ENCODE data around the gene SPATA16. TPM values are rescaled to one million over a fixed set of nuclear protein-coding genes. Genes with fewer than 3 reads are reported as not detected.

Gene SPATA16
- total and polyA plus RNA-seq, 2 experiments from 2014 or later = not detected

- no peak overlapping the region for H3K4me3 Mint-ChIP-seq
- H3K27ac Mint-ChIP-seq = no peak overlapping the region
- TF ChIP-seq, protein P1, sequence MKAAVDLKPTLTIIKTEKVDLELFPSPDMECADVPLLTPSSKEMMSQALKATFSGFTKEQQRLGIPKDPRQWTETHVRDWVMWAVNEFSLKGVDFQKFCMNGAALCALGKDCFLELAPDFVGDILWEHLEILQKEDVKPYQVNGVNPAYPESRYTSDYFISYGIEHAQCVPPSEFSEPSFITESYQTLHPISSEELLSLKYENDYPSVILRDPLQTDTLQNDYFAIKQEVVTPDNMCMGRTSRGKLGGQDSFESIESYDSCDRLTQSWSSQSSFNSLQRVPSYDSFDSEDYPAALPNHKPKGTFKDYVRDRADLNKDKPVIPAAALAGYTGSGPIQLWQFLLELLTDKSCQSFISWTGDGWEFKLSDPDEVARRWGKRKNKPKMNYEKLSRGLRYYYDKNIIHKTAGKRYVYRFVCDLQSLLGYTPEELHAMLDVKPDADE (IDR thresholded peaks at IDR 0.05) = no peak
- TF ChIP-seq EZH2 (IDR thresholded peaks at IDR 0.05; ENCODE audit: low read depth, unreplicated experiment) = no peak
- no peak for TF ChIP-seq NANOG (IDR thresholded peaks at IDR 0.05; ENCODE audit: borderline replicate concordance)
- TF ChIP-seq, protein P2, sequence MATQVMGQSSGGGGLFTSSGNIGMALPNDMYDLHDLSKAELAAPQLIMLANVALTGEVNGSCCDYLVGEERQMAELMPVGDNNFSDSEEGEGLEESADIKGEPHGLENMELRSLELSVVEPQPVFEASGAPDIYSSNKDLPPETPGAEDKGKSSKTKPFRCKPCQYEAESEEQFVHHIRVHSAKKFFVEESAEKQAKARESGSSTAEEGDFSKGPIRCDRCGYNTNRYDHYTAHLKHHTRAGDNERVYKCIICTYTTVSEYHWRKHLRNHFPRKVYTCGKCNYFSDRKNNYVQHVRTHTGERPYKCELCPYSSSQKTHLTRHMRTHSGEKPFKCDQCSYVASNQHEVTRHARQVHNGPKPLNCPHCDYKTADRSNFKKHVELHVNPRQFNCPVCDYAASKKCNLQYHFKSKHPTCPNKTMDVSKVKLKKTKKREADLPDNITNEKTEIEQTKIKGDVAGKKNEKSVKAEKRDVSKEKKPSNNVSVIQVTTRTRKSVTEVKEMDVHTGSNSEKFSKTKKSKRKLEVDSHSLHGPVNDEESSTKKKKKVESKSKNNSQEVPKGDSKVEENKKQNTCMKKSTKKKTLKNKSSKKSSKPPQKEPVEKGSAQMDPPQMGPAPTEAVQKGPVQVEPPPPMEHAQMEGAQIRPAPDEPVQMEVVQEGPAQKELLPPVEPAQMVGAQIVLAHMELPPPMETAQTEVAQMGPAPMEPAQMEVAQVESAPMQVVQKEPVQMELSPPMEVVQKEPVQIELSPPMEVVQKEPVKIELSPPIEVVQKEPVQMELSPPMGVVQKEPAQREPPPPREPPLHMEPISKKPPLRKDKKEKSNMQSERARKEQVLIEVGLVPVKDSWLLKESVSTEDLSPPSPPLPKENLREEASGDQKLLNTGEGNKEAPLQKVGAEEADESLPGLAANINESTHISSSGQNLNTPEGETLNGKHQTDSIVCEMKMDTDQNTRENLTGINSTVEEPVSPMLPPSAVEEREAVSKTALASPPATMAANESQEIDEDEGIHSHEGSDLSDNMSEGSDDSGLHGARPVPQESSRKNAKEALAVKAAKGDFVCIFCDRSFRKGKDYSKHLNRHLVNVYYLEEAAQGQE (IDR thresholded peaks at IDR 0.05; ENCODE audit: unreplicated experiment) = no peak
- no peak for TF ChIP-seq POLR2AphosphoS5 (IDR thresholded peaks at IDR 0.05; ENCODE audit: low read depth)
- TF ChIP-seq, protein P3, sequence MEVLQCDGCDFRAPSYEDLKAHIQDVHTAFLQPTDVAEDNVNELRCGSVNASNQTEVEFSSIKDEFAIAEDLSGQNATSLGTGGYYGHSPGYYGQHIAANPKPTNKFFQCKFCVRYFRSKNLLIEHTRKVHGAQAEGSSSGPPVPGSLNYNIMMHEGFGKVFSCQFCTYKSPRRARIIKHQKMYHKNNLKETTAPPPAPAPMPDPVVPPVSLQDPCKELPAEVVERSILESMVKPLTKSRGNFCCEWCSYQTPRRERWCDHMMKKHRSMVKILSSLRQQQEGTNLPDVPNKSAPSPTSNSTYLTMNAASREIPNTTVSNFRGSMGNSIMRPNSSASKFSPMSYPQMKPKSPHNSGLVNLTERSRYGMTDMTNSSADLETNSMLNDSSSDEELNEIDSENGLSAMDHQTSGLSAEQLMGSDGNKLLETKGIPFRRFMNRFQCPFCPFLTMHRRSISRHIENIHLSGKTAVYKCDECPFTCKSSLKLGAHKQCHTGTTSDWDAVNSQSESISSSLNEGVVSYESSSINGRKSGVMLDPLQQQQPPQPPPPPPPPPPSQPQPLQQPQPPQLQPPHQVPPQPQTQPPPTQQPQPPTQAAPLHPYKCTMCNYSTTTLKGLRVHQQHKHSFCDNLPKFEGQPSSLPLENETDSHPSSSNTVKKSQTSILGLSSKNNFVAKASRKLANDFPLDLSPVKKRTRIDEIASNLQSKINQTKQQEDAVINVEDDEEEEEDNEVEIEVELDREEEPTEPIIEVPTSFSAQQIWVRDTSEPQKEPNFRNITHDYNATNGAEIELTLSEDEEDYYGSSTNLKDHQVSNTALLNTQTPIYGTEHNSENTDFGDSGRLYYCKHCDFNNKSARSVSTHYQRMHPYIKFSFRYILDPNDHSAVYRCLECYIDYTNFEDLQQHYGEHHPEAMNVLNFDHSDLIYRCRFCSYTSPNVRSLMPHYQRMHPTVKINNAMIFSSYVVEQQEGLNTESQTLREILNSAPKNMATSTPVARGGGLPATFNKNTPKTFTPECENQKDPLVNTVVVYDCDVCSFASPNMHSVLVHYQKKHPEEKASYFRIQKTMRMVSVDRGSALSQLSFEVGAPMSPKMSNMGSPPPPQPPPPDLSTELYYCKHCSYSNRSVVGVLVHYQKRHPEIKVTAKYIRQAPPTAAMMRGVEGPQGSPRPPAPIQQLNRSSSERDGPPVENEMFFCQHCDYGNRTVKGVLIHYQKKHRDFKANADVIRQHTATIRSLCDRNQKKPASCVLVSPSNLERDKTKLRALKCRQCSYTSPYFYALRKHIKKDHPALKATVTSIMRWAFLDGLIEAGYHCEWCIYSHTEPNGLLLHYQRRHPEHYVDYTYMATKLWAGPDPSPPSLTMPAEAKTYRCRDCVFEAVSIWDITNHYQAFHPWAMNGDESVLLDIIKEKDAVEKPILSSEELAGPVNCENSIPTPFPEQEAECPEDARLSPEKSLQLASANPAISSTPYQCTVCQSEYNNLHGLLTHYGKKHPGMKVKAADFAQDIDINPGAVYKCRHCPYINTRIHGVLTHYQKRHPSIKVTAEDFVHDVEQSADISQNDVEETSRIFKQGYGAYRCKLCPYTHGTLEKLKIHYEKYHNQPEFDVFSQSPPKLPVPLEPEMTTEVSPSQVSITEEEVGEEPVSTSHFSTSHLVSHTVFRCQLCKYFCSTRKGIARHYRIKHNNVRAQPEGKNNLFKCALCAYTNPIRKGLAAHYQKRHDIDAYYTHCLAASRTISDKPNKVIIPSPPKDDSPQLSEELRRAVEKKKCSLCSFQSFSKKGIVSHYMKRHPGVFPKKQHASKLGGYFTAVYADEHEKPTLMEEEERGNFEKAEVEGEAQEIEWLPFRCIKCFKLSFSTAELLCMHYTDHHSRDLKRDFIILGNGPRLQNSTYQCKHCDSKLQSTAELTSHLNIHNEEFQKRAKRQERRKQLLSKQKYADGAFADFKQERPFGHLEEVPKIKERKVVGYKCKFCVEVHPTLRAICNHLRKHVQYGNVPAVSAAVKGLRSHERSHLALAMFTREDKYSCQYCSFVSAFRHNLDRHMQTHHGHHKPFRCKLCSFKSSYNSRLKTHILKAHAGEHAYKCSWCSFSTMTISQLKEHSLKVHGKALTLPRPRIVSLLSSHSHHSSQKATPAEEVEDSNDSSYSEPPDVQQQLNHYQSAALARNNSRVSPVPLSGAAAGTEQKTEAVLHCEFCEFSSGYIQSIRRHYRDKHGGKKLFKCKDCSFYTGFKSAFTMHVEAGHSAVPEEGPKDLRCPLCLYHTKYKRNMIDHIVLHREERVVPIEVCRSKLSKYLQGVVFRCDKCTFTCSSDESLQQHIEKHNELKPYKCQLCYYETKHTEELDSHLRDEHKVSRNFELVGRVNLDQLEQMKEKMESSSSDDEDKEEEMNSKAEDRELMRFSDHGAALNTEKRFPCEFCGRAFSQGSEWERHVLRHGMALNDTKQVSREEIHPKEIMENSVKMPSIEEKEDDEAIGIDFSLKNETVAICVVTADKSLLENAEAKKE (CRISPR knock-in tag; IDR thresholded peaks at IDR 0.05) = no peak
- ATAC-seq (no peak), DNase-seq (ENCODE audit: low spot score) (no peak)
- peaks cover 4% of the 10 kb centered on the region; the same call in 1 of the 3 replicates for H3K36me3 Mint-ChIP-seq (ENCODE audit: low read depth)
- no peaks in the 10 kb centered on the region for H4K20me1 ChIP-seq (replicated peaks; ENCODE audit: insufficient read depth)
- no peaks in the 10 kb centered on the region for H3K9me2 ChIP-seq (ENCODE audit: insufficient read depth)
- H3K4me1 Mint-ChIP-seq = peaks cover 21% of the 10 kb centered on the region
- H3K4me2 ChIP-seq = no peak overlapping the region
- no peaks in the 10 kb centered on the region for H3F3A ChIP-seq (replicated peaks; ENCODE audit: low read depth)
- no peaks in the 10 kb centered on the region for H3K36me3 ChIP-seq (ENCODE audit: insufficient read depth)
- H3K27me3 ChIP-seq (ENCODE audit: insufficient read depth) = no peaks in the 10 kb centered on the region
- H3K27me3 Mint-ChIP-seq (ENCODE audit: insufficient read depth, low read depth, poor library complexity) = peaks cover 3% of the 10 kb centered on the region
- H2AFZ ChIP-seq = no peak overlapping the region
- H3K4me3 ChIP-seq = no peak overlapping the region
- H3K79me2 ChIP-seq (replicated peaks; ENCODE audit: insufficient read depth) = no peaks in the 10 kb centered on the region
- peaks cover 27% of the 10 kb centered on the region for H3K4me1 ChIP-seq (ENCODE audit: insufficient read depth)
- no peak overlapping the region for H3K27ac ChIP-seq (ENCODE audit: low read depth)
- H3K9me3 Mint-ChIP-seq = peaks cover 3% of the 10 kb centered on the region; the same call in 2 of the 3 replicates
Observed at GRCh38 chr3:173006006-173006405, 135.0 kb downstream of the SPATA16 start.
